ENCODE results near the gene MGST3.
"Not testable (repeated sequence)": the region's sequence is repeated elsewhere in the genome, so short reads cannot be mapped to it uniquely, and the experiment has no call there.

MGST3 gene

GRCh38 chr1:165630629-165631341 is at the start of gene MGST3:
TSS of gene MGST3 (plus strand) at chr1:165631234. CDS start at chr1:165649848, 18,614 bp downstream.
- no peak for TF ChIP-seq CTCF (IDR thresholded peaks at IDR 0.05)
- no peak within 1 kb of the TSS for H3K27ac Mint-ChIP-seq
- no peak within 1 kb of the TSS for H3K4me3 Mint-ChIP-seq
- H3K36me3 Mint-ChIP-seq (ENCODE audit: low read depth) = no peaks in the 10 kb centered on the region
- no peaks in the 10 kb centered on the region for H3K9me3 Mint-ChIP-seq
- peak; percentile 89 for DNase-seq
- H3K4me1 Mint-ChIP-seq = peaks cover 42% of the 10 kb centered on the region
- no peaks in the 10 kb centered on the region for H3K27me3 Mint-ChIP-seq (ENCODE audit: low read depth, poor library complexity)

GRCh38 chr1:165581926-165582325 is 49.1 kb upstream of the MGST3 start:
- no peaks in the 10 kb centered on the region for H3K36me3 Mint-ChIP-seq (ENCODE audit: low read depth)
- peaks cover 11% of the 10 kb centered on the region for H3K4me1 Mint-ChIP-seq
- DNase-seq = no peak
- H3K27me3 Mint-ChIP-seq (ENCODE audit: low read depth, poor library complexity) = peaks cover 4% of the 10 kb centered on the region
- H3K9me3 Mint-ChIP-seq = no peaks in the 10 kb centered on the region
- no peak overlapping the region for H3K4me3 Mint-ChIP-seq
- H3K27ac Mint-ChIP-seq = no peak overlapping the region
- no peak for TF ChIP-seq CTCF (IDR thresholded peaks at IDR 0.05)

DNA sequence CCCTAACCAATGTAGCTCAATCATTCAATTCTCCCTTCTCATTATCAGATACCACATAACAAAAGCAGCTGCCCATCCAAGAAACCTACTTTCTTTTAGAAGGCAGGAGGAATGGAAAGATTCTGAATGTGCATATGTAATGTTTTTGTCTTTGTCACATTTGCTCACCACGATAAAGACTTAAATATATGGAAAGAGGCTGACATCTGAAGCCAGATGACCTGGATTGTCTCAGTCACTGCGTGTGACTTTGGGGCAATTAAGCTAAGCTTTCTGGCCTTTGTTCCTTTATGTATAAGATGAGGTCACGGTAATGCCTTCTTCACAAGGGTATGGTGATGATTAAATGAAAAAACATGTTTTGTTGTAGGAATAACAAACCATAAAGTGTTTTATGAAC is 44.6 kb upstream of the MGST3 start:
- H3K27me3 Mint-ChIP-seq (ENCODE audit: low read depth, poor library complexity) = peaks cover 19% of the 10 kb centered on the region
- H3K9me3 Mint-ChIP-seq = no peaks in the 10 kb centered on the region
- no peak for TF ChIP-seq CTCF (IDR thresholded peaks at IDR 0.05)
- no peak for DNase-seq
- no peak overlapping the region for H3K4me3 Mint-ChIP-seq
- peaks cover 19% of the 10 kb centered on the region for H3K4me1 Mint-ChIP-seq
- no peak overlapping the region for H3K27ac Mint-ChIP-seq
- H3K36me3 Mint-ChIP-seq (ENCODE audit: low read depth) = no peaks in the 10 kb centered on the region

DNA sequence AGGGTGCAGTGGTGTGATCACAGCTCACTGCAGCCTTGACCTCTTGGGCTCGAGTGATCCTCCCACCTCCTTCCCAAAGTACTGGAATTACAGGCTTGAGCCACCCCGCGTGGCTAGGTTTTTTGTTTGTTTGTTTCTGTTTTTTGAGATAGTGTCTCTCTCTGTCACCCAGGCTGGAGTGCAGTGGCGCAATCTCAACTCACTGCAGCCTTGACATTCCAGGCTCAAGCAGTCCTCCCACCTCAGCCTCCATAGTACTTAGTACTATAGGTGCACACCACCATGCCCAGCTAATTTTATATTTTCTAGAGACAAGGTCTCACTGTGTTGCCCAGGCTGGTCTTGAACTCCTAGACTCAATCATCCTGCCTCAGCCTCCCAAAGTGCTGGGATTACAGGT is 39.6 kb upstream of the MGST3 start:
- H3K36me3 Mint-ChIP-seq (ENCODE audit: low read depth); H3K4me3 Mint-ChIP-seq; H3K9me3 Mint-ChIP-seq; DNase-seq; H3K27ac Mint-ChIP-seq; H3K4me1 Mint-ChIP-seq: not testable (repeated sequence)
- H3K27me3 Mint-ChIP-seq (ENCODE audit: low read depth, poor library complexity) = peaks cover 40% of the 10 kb centered on the region

- Mint-ChIP-seq H3K27ac (no peak overlapping the region), H3K36me3 (ENCODE audit: low read depth) (no peaks in the 10 kb centered on the region), H3K4me1 (peaks cover 19% of the 10 kb centered on the region), H3K9me3 (no peaks in the 10 kb centered on the region), H3K27me3 (ENCODE audit: low read depth, poor library complexity) (peaks cover 45% of the 10 kb centered on the region), H3K4me3 (no peak overlapping the region)
- TF ChIP-seq CTCF (IDR thresholded peaks at IDR 0.05) = peak; percentile 98
- peak; percentile 84 for DNase-seq
Observed at GRCh38 chr1:165592945-165593823, 37.9 kb upstream of the MGST3 start.

DNA sequence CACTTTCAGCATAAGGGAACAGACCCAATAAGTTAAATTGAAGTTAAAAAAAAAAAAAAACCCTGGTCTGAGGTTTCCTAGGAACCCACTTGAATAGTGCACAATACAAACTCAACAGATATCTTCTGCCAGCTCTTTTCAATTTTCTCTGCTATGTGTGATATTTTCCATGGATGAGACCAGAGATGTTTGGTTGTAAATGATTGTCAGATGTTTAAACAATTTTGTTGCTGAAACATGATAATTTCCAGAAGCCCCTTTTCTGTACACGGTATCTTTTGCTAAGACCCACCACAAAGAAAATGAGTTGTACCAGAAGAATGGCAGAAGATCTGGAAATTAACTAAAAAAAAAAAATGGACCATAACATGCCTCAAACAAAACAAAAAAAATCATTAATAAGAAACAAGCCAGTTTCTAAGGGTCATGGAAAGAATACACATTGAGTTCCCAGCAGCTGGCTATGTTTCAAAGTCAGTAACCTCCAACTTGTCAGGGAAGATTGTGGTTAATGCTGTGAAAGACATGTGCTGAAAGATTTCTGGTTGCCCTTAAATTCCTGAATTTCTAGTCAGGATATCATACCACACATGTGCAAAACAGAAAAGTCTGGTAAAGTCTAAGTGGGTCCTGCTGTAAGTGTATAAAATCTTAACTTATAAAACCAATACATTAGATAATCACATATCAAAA is 35.6 kb upstream of the MGST3 start:
- Mint-ChIP-seq H3K4me1 (peaks cover 26% of the 10 kb centered on the region), H3K36me3 (ENCODE audit: low read depth) (no peaks in the 10 kb centered on the region), H3K9me3 (no peaks in the 10 kb centered on the region), H3K4me3 (no peak overlapping the region), H3K27ac (no peak overlapping the region), H3K27me3 (ENCODE audit: low read depth, poor library complexity) (peaks cover 36% of the 10 kb centered on the region)
- no peak for DNase-seq
- TF ChIP-seq CTCF (IDR thresholded peaks at IDR 0.05) = no peak
